K562 (cell line): ENCODE results near the gene P2RY14. TPM values are rescaled to one million over a fixed set of nuclear protein-coding genes. Genes with fewer than 3 reads are reported as not detected.

Source experiments
- BCL6 ChIP-seq: fragments of 250-450 bp; sonication (Bioruptor Pico); IDR thresholded peaks from 2 replicates; pipeline ENCODE4 v1.4.0; 2020
- CAMTA2 ChIP-seq: fragments of 250-450 bp; sonication (Bioruptor Pico); conservative IDR thresholded peaks from 2 replicates; pipeline ENCODE4 v1.5.1; 2022
- KLF13 ChIP-seq: fragments of 450-650 bp; IDR thresholded peaks from 2 replicates; pipeline ENCODE4 v1.6.1; 2016; ENCODE audit warnings: missing genetic modification characterization, low read depth, mild to moderate bottlenecking, missing compliant biosample characterization, moderate library complexity, borderline replicate concordance
- PATZ1 ChIP-seq: fragments of 250-450 bp; sonication (Bioruptor Pico); IDR thresholded peaks from 2 replicates; pipeline ENCODE4 v1.5.0; 2020; ENCODE audit warnings: mild to moderate bottlenecking, borderline replicate concordance
- POLR2H ChIP-seq: IDR thresholded peaks from 2 replicates; pipeline ENCODE4 v1.6.1; 2016; ENCODE audit warnings: missing genetic modification characterization, low read depth, mild to moderate bottlenecking, control low read depth, missing compliant biosample characterization, moderate library complexity
- ZNF165 ChIP-seq: fragments of 250-450 bp; sonication (Bioruptor Pico); IDR thresholded peaks from 2 replicates; pipeline ENCODE4 v1.4.0; 2020; ENCODE audit warnings: borderline replicate concordance
- ZNF384 ChIP-seq: IDR thresholded peaks from 2 replicates; pipeline ENCODE4 v1.6.1; 2012; ENCODE audit warnings: low read depth, low read length, improper control_type of control experiment
- ZNF507 ChIP-seq: conservative IDR thresholded peaks from 2 replicates; pipeline ENCODE4 v1.6.1; 2017; ENCODE audit warnings: missing genetic modification characterization, missing compliant biosample characterization
- polyA plus RNA-seq, 8 experiments: library from polyadenylated mRNA; depleted of rRNA in 4 of 8; stranded (reverse) in 5 of 8; unstranded in 3 of 8; fragments of >200 nt; fragmentation: Nextera tagmentation in 2 of 8; fragmentation: Illumina TruSeq in 1 of 8; extraction: Ambion mirVana in 2 of 8; extraction: Trizol in 1 of 8; gene quantifications; 2 replicates each; pipeline versions ENCODE4 v1.2.1 to v1.2.3, GENCODE V29; 2011 to 2014; ENCODE audit warnings: inconsistent platforms in 1 of 8, missing spikeins in 1 of 8
- total RNA-seq, 7 experiments: library from RNA; depleted of rRNA in 6 of 7; stranded (reverse); fragments of >200 nt in 6 of 7; fragmentation: Illumina TruSeq in 2 of 7; extraction: Trizol in 2 of 7; gene quantifications; 2 replicates each; pipeline versions ENCODE4 v1.2.1 to v1.2.3, GENCODE V29; 2011 to 2021; ENCODE audit warnings: low replicate concordance in 1 of 7
- TF ChIP-seq, protein P1 (sequence below), 3 experiments: fragments of 200-800 bp in 1 of 3; fragments of 250-450 bp in 1 of 3; fragments of 450-650 bp in 1 of 3; sonication (Bioruptor Pico) in 1 of 3; sonication (Bioruptor generic) in 1 of 3; formaldehyde crosslinking in 1 of 3; IDR thresholded peaks; 2 replicates each; pipeline versions ENCODE4 v1.6.1 to v1.8.0; 2016 to 2022; ENCODE audit warnings: mild to moderate bottlenecking in 2 of 3, missing genetic modification characterization in 2 of 3, missing compliant biosample characterization in 1 of 3, moderate library complexity in 1 of 3

The P2RY14 gene
- total and polyA plus RNA-seq, 9 of the 15 experiments (the other 6 are each of a cell fraction or from before 2014, with no cell fraction given): not detected

DNA sequence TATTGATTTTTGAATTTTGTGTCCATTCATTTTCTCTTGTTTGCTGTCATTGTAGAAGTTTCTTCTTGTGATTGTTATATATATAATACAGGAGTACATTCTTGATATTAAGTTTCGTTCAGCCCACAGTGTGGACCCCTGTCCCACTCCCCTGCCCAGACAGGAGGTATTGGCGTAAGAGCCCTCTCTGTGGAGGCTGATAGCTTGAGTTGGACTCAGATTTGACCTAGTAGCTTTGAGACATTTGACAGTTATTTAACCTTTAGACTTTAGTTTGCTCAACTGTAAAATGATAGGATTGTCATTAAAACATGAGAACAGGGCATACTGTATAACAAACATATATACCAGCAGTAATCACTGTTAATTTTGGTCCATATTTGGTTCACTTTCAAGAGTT, 102.4 kb downstream of the P2RY14 start (continued):
- TF ChIP-seq PATZ1 (CRISPR knock-in tag) (no peak), CAMTA2 (CRISPR knock-in tag) (no peak), ZNF165 (no peak), BCL6 (CRISPR knock-in tag) (no peak), POLR2H (tag) (no peak), KLF13 (tag) (no peak), ZNF507 (tag) (no peak), ZNF384 (no peak)
- TF ChIP-seq, protein P1, sequence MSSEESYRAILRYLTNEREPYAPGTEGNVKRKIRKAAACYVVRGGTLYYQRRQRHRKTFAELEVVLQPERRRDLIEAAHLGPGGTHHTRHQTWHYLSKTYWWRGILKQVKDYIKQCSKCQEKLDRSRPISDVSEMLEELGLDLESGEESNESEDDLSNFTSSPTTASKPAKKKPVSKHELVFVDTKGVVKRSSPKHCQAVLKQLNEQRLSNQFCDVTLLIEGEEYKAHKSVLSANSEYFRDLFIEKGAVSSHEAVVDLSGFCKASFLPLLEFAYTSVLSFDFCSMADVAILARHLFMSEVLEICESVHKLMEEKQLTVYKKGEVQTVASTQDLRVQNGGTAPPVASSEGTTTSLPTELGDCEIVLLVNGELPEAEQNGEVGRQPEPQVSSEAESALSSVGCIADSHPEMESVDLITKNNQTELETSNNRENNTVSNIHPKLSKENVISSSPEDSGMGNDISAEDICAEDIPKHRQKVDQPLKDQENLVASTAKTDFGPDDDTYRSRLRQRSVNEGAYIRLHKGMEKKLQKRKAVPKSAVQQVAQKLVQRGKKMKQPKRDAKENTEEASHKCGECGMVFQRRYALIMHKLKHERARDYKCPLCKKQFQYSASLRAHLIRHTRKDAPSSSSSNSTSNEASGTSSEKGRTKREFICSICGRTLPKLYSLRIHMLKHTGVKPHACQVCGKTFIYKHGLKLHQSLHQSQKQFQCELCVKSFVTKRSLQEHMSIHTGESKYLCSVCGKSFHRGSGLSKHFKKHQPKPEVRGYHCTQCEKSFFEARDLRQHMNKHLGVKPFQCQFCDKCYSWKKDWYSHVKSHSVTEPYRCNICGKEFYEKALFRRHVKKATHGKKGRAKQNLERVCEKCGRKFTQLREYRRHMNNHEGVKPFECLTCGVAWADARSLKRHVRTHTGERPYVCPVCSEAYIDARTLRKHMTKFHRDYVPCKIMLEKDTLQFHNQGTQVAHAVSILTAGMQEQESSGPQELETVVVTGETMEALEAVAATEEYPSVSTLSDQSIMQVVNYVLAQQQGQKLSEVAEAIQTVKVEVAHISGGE (CRISPR knock-in tag; IDR thresholded peaks at IDR 0.05): no peak
- TF ChIP-seq, all 486 proteins: peak for 0
